GM18511 (cell line): Measurements from ENCODE around the gene PDXP.
"Not testable (repeated sequence)": the region's sequence is repeated elsewhere in the genome, so short reads cannot be mapped to it uniquely, and the experiment has no call there.

Source experiments
- ATAC-seq: cut with Tn5 transposase; IDR thresholded peaks from one replicate; pipeline ENCODE4 v1.9.1; 2021; ENCODE audit warnings: mild to moderate bottlenecking, moderate library complexity; ENCODE audit not compliant: unreplicated experiment

PDXP gene

DNA sequence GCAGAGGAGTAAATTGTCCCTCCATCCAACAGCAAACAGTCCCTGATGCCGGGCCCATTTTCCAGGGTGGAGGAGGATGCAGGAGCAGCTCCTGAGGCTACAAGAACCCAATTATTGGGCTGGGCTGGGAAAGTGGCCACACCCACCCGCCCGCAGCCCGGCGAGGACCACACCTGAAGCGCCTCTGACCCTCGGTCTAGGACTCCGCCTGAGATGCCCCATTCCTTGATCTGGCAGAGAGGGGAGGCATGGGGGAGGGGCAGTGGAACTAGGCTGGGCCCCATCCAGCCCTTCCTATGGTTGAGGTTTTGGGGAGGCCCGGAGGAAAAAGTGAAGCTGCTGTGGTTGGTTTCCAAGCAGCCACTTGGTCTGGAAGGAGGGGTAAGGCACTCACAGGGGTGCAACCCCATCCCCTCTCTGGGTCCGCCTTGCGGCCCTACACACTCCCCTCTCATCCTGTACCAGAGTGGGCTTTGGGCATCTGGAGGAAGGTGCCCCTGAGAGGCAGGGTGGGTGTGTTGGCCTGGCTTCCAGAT lies 14.5 kb downstream of the PDXP start:
- no peak for ATAC-seq

DNA sequence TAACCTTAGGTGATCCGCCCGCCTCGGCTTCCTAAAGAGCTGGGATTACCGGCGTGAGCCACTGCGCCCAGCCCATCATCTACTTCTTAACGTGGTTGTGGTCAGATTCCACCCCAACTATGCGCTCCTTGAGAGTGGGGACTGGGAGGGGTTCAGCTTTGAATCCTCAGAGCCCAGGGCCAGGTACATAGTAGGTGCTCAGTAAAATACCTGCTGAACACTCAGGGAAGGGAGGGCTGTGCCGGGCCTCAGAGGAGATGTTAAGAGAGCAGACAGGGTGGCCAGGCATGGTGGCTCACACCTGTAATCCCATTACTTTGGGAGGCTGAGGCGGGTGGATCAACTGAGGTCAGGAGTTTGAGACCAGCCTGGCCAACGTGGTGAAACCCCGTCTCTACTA lies 15.7 kb downstream of the PDXP start:
- no peak for ATAC-seq

DNA sequence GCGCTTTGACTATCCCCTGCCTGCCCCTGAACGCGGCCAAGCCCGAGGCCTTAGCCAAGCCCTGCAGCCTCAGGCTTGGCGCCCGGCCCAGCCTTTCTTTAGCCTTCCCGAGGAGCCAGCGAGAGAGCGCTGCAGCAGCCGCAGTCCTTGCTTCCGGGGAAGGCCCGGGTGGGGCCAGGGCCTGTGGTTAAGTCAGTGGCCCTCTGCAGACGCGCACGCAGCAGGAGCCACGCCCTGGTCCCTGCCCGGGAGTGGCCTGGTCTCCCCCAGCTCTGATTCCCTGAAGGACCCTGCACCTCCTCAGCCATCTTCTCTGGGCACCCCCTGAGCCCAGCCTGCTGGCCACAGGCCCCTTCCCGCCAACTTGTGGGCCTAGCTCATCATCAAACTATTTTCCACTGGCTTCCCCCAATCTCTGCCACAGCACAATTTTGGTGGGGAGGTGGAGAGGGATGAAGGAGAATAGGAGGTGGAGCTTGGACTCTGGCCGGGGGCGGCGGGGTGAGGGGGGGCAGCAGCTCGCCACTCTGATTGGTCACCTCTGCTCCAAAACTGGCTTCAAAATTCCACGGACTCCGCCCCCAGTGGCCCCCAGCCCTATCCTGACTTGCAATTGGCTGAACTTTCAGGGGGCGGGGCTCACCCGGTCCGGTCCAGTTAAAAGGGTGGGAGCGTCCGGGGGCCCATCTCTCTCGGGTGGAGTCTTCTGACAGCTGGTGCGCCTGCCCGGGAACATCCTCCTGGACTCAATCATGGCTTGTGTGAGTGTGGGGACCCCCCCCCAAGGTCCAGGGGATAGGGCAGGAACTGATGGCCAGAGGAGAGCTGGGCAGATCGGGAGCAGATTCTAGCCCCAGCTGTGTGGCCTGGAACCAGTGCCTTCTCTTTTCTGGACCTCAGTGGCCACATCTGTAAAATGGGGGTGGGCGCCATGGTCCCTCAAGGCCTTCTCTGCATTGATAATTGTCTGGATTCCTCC lies 16.7 kb downstream of the PDXP start, which contains the start of gene LGALS1:
Gene LGALS1, plus strand, starts transcription at position 686 of the 979 bp plus-strand sequence. Its CDS starts 67 bp downstream, at position 753.
- peak; percentile 46 for ATAC-seq

DNA sequence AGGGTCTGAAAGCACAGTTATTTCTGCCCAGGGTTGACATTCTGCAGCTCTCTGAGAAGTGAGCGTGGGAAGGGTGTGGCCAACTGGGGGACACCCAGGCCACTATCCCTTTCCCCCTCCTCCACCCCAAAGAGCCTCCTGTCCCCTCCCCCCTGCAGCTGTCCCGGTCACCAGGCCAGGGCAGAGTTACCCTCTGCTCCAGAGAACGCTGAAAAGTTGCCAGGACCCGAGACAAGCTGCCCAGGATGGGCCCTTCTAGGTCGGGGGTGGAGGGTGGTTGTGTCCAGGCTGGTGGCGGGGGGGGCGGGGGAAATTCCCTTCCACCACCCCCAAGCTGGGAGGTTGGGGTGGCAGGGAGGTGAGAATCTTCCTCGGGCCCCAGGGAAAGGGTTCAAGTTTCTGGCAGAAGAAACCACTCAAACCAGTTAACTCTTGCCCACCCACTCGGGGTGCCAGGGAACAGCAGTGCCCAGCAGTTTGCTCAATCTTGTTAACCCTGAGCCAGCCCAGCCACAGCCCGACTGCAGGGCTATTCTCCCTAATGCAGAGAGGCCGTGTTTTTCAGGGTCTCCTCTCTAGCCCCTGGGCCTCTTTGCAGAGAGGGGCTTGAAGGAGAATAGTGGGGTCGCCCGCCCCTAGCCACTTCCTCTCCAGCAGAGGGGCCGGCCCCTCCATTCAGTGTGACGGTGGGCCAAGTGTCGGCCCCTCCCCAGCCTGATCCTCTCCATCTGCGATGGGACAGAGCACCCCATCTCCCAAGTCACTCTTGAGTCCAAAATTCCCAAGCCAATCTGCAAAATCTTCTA lies 17.6 kb downstream of the PDXP start:
- ATAC-seq = no peak

DNA sequence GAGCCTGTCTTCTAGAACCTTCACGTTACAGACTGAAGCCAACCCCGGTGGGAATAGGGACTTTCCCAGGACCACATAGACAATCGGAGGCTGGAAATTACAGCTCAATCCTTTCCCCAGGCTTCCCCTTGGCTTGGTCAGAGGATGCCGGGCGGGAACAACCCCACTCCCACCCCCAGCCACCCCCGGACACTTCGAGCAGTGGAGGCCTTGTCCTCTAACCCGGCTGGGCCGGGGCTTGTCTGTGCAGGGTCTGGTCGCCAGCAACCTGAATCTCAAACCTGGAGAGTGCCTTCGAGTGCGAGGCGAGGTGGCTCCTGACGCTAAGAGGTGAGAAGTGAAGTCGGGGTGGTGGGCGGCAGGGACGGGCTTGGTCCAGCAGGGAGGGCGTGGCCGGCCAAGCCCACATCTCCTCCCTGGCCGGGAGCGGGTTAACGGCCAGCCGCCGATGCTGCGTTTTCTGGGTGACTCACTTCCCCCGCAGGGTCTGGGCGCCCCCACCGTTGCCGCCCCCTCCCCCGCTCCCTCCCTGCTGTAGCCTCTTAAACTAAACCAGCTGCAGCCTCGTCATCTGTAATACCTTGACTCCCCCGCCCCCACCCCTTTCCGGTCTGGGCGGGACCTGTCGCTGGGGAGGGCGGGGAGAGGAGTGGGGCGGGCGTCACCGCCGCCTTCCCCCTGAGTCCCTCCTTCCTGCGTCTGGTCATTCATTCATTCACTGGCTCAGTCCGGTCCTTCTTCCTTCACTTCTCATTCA lies 18.4 kb downstream of the PDXP start:
- ATAC-seq = peak; percentile 59

DNA sequence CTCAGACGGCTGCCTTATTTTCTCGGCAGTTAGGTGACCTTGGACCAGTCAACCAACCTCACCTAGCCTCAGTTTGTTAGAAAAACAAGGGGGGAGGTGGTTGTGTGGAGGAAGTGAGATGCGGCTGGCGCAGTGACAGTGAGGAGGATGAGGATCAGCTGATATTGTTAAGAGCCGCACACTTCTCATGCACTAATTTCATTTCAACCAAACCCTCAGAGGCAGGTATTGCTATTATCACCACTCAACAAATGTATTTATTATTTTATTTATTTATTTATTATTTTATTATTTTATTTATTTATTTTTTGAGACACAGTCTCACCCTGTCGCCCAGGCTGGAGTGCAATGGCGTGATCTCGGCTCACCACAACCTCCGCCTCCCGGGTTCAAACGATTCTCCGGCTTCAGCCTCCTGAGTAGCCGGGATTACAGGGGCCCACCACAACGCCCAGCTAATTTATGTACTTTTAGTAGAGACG lies 19.0 kb downstream of the PDXP start:
- ATAC-seq = peak; percentile 8

DNA sequence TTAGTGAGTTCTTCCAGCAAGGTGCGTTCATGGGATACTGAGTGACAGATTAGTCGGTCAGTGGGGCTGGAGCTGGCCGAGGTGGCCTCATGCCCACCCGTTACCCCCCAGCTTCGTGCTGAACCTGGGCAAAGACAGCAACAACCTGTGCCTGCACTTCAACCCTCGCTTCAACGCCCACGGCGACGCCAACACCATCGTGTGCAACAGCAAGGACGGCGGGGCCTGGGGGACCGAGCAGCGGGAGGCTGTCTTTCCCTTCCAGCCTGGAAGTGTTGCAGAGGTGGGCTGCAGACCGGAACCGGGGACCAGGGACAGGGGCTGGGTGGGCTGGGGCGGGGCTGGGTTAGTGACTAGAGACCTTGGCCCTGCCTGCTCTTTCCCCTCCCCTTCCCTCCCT lies 19.8 kb downstream of the PDXP start:
- no peak for ATAC-seq

DNA sequence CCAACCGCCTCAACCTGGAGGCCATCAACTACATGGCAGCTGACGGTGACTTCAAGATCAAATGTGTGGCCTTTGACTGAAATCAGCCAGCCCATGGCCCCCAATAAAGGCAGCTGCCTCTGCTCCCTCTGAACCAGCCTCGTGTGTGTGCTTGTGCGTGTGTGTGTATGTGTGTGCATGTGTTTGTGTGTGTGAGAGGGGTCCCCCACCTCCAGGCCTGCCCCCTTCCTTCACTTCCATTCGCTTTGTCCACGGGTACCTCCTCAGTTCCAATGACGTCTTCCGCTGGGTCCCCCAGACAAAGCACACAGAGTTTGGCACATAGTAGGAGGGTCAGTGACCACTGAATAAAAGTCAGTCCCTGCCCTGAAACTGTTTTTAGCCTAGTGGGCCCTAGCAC lies 21.1 kb downstream of the PDXP start:
- ATAC-seq = no peak

DNA sequence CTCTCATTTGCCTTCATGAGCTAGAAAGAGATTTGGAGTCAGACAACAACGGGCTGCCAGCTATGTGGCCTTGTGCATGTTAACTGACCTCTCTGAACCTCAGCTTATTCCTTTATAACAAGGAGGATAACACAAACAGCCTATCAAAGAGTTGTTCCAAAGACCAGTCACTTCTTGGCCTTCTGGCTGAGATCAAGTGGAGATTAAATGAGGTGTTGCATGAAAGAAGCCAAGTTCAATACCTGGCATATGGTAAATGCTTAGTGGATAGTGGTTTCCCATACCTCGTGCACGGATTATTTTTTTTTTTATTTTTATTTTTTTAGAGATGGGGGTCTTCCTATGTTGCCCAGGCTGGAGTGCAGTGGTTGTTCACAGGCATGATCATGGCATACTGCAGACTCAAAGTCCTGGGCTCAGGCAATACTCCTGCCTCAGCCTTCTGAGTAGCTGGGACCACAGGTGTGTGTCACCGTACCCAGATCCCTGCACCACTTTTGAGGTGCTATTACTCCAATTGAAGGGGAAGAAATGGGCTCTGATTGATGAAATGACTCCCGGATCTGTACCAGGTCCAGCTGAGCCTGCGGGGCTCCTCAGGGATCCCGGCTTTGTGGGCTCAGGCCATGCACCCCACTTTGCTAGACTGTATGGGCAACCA lies 21.8 kb downstream of the PDXP start:
- ATAC-seq = no peak

DNA sequence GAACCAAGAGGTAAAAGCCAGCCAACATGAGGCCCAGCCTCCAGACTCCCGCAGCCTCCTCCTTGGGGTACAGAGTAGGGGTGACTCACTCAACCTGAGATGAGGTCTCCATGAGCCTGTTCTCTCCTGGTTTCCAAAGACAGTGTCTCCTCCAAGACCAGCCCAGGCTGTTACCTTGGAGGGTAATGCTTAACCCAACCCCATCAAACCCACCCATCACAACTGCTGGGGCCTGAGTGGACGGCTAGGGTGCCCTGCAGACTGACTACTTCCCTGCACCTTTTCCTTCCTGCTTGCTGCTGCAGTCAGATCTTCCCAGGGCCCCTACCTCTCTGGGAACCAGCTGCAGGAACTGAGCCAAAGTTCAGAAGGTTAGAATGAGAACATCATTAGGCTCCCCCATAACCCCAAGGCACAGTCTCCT lies 22.5 kb downstream of the PDXP start:
- no peak for ATAC-seq

DNA sequence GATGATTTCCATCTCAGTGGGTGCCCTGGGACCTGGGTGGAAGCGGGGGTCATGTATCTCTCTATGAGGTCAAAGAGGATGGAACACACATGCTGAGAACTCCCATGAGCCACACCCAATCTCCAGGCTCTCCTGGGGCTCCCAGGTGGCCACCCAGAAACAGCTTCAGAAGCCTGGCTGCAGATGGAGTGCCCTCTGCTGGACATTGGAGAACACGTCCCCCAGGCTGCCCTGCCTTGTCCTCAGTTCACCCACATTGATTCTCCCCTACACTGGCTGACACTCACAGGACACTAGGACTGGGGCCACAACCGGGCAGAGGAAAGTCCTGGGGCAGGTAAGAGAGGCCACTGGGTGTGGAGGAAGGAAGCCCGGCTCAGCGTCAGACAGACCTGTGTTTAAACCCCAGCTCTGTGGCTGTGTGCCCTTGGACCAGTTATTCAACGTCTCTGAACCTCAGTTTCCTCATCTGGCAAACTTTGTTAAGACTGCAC lies 23.1 kb downstream of the PDXP start:
- no peak for ATAC-seq

DNA sequence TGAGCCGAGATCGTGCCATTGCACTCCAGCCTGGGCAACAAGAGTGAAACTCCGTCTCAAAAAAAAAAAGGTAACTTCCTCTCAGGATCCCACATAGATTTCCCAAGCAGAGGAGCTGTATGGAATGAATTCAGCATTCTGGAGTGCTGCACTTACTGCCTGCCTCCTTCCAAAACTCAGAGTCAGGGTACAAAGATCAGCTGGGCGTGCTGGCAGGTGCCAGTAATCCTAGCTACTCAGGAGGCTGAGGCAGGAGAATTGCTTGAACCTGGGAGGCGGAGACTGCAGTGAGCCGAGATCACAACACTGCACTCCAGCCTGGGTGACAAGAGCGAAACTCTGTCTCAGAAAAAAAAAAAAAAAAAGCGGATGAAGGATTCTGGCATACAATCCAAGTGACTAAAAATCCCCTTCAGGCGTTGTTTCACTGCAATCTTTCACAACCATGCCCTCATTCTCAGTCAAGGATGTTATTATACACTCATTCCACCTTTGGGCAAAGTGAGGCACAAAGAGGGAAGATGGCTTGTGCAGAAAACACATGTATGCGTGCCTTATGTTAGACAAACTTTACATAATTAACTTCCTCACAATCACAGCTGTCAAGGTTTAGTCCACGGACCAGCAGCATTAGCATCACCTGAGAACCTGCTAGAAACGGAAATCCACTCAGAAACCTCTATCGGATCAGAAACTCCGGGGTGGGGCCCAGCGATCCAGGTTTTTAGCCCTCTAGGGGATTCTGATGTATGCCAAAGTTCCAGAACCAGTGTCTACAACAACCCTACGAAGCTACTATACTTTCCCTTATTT lies 26.5 kb downstream of the PDXP start:
- no peak for ATAC-seq

DNA sequence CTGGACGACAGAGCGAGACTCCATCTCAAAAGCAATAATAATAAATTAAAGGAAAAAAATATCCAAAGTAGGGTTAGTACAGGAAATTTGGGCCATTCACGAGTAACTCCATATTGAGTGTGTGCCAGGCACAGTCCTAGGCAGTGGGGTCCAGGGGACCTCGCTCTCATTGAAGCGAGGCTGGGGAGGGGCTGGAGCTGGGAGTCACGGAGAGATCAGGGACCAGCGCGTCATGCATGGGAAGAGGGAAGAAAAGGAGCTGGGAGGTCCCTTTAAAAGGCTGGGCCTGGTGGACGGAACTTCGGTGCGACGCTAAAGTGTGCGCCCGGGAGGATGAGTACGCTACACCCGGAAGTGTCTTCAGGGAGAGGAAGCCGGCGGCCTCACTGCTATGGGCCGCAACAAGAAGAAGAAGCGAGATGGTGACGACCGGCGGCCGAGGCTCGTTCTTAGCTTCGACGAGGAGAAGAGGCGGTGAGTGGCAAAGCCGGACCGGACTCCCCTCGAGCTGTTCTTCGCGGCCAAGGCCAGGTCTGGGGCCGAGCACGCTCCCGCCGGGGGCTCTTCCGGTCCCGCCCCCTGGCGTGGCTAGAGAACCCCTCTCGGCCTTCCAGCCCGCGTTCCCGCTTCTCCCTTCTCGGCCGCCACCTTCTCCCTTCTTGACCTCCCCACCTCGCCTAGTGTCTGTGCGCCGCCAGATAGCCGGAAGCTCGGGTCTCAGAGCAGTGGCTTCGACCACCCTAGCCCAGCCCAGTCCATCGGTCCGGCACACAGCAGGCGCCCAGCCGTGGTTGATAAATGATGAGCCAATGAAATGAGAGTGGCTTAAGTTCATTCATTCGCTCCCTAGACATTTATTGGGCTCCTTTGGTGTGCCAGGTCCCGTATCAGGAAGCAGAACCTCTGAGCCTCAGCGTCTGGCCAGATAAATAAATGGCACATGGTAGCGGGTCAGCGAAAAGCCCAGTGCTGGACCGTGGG lies 27.8 kb downstream of the PDXP start, which contains the start of gene NOL12:
Gene NOL12, plus strand, starts transcription at position 342 of the 981 bp plus-strand sequence. Its CDS starts 50 bp downstream, at position 392.
- ATAC-seq = peak; percentile 79

DNA sequence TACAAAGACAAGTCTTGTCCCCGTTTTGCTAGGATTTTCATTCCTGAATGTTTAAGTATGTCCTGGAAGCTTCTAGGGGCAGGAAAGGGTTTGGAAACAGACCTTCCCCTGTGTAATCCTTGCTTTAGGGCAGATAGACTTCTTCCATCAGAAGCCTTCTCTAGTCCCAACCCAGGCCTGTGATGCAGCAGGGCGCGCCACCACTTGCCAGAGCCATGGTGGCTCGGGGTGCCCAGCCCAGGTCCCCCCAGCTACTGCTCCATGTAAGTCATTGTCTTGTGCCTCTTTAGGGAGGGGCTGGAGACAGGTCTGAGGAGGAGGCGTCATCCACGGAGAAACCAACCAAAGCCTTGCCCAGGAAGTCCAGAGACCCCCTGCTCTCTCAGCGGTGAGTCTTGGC lies 31.9 kb downstream of the PDXP start:
- ATAC-seq = no peak

DNA sequence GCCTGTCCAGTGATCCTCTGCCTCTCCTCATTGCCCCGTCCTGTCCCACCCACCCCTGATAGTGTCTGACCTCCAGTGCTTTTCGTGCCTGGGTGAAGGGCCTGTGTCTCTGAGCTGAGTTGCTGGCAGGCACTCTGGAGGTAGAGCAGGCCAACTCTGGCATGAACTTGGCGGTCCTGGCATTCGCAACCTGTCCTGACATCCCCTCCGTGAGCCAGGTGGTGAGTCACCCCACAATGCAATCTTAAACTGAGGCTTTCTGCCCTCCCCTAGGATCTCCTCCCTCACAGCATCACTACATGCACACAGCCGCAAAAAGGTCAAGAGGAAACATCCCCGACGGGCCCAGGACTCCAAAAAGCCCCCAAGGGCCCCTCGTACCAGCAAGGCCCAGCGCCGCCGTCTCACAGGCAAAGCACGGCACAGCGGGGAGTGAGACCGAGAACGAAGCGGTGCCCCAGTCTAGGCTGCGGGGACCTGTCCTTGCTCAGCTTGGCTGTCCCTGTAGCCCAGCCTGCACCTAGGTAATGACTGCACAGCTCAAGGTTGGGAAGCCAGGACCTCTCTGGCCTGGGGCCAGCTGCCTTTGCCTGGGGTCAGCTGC lies 32.5 kb downstream of the PDXP start:
- no peak for ATAC-seq

DNA sequence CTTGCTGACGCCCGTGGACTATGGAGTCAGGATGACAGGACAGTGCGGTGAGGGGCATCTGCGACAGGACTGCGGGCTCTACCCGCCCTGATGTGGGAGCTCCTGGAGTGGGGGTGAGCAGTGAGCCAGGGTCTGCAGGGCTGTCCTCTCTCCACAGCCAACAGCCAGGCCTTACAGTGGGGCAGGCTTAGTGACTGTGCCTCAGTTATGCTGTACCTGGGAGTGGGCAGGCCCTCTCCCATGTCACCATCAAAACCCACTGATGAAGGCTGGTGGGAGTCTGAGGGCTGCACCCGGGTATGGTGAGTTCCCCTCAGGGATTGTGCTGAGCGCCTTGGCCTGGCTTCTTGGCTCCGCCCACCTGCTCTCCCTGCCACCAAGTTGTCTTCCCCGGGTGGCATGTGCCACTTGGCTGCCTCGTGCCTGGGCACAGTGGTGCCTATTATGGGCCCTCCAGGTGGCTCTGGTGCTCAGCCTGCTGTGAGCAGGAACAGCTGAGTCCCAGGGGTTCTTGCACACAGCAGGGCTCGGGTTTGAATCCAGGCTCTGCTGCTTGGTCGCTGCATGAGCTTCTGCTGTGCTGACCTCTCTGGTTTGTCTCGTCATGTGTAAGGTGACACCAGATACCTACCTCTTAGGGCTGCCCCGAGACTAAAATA lies 34.2 kb downstream of the PDXP start:
- ATAC-seq = no peak

DNA sequence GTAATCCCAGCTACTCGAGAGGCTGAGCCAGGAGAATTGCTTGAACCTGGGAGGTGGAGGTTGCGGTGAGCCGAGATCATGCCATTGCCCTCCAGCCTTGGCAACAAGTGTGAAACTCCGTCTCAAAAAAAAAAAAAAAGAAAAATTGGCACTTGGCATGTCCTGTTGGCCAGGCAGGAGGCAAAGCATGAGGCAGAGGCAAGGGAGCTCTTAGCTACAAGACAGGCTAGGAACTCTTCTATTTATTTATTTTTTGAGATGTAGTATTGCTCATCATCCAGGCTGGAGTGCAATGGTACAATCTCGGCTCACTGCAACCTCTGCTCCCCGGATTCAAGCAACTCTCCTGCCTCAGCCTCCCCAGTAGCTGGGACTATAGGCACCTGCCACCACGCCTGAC lies 35.6 kb downstream of the PDXP start:
- not testable (repeated sequence) for ATAC-seq
